Measurements from ENCODE around the gene SNX24.

SNX24 gene

DNA sequence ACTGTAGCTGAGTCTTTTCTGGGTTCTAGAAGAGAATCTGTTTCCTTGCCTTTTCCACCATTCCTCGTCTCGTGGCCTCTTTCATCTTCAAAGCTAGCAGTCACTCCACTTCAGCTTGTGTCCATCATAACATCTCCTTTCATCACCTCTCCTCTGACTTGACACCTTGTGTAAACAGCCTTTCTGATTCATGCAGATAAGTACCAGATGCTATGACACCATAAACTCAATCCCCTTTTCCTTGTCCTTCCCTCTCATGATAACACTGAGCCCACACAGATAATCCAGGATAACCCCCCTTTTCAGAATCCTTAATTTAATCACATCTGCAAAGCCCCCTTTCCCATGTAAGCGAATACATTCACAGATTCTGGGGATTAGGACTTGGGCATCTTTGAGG is 95.5 kb downstream of the SNX24 start:
- H3K9me3 Mint-ChIP-seq = no peaks in the 10 kb centered on the region
- no peak for DNase-seq
- TF ChIP-seq, protein P1, sequence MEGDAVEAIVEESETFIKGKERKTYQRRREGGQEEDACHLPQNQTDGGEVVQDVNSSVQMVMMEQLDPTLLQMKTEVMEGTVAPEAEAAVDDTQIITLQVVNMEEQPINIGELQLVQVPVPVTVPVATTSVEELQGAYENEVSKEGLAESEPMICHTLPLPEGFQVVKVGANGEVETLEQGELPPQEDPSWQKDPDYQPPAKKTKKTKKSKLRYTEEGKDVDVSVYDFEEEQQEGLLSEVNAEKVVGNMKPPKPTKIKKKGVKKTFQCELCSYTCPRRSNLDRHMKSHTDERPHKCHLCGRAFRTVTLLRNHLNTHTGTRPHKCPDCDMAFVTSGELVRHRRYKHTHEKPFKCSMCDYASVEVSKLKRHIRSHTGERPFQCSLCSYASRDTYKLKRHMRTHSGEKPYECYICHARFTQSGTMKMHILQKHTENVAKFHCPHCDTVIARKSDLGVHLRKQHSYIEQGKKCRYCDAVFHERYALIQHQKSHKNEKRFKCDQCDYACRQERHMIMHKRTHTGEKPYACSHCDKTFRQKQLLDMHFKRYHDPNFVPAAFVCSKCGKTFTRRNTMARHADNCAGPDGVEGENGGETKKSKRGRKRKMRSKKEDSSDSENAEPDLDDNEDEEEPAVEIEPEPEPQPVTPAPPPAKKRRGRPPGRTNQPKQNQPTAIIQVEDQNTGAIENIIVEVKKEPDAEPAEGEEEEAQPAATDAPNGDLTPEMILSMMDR (IDR thresholded peaks at IDR 0.05) = no peak
- H3K4me3 Mint-ChIP-seq = no peak overlapping the region
- H3K27me3 Mint-ChIP-seq (ENCODE audit: low read depth, poor library complexity) = no peaks in the 10 kb centered on the region
- H3K36me3 Mint-ChIP-seq (ENCODE audit: low read depth) = peaks cover 13% of the 10 kb centered on the region
- H3K4me1 Mint-ChIP-seq = peaks cover 52% of the 10 kb centered on the region
- H3K27ac Mint-ChIP-seq = no peak overlapping the region

DNA sequence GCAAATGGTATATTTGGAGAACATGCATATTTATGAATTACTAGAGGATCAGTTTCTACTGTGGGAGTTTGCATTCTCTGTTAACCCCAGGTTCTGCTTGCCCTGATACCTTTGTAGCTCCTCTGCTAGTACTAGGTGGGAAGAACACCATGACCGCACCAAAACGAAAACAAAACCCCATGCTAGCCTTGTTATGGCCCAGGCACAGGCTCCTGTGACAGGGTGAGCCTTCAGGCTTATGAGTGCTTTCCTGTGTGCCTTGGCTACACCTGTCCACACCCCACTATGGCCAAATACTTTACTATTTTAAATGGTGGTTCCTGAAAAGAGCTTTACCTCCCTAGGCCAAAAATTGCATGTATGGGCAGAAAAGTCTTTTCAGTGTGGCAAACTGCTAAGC is 96.3 kb downstream of the SNX24 start:
- TF ChIP-seq, protein P1 (IDR thresholded peaks at IDR 0.05) = no peak

DNA sequence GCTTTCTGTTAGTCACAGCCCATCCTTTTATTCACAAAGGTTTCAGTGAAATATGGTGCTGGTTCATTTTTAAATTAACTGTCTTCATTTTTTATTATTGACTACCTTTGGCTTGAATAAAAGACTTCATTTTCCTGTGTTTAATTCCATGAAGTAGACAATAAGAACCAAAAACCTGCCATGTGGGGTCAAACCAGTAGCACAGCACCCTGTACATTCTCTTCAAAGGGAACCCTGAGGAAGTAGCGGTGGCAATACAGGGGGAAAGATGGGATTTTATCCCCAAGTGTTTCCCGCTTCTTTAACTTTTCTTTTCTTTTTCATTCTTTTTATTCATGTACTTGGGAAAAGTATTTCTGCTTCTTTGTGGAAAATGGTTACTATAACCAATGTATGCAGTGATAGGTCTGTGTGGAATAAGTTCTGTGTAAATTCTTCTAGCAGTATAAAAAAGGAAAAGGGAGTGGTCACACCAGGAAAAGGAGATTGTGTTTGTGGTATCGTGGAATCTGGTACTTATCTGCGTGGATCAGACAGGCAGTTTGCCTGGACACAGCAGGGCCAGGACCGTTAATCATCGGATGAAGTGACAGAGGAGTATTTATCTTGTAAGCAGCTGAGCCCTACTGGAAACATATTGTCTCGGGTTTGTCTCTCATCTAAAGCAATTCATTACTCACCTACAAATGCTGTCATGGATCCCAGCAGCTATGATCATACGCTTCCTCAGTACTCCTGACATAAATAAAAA is 96.9 kb downstream of the SNX24 start:
- Mint-ChIP-seq H3K27ac (no peak overlapping the region), H3K4me3 (no peak overlapping the region), H3K27me3 (ENCODE audit: low read depth, poor library complexity) (peaks cover 3% of the 10 kb centered on the region), H3K36me3 (ENCODE audit: low read depth) (peaks cover 13% of the 10 kb centered on the region), H3K4me1 (peaks cover 40% of the 10 kb centered on the region), H3K9me3 (no peaks in the 10 kb centered on the region)
- peak; percentile 18 for DNase-seq
- TF ChIP-seq, protein P1 (IDR thresholded peaks at IDR 0.05) = no peak

More for the DNA sequence above, 96.3 kb downstream of the SNX24 start:
- H3K4me3 Mint-ChIP-seq = no peak overlapping the region
- no peak for DNase-seq
- peaks cover 44% of the 10 kb centered on the region for H3K4me1 Mint-ChIP-seq
- H3K27me3 Mint-ChIP-seq (ENCODE audit: low read depth, poor library complexity) = peaks cover 3% of the 10 kb centered on the region
- no peak overlapping the region for H3K27ac Mint-ChIP-seq
- no peaks in the 10 kb centered on the region for H3K9me3 Mint-ChIP-seq
- peaks cover 13% of the 10 kb centered on the region for H3K36me3 Mint-ChIP-seq (ENCODE audit: low read depth)

DNA sequence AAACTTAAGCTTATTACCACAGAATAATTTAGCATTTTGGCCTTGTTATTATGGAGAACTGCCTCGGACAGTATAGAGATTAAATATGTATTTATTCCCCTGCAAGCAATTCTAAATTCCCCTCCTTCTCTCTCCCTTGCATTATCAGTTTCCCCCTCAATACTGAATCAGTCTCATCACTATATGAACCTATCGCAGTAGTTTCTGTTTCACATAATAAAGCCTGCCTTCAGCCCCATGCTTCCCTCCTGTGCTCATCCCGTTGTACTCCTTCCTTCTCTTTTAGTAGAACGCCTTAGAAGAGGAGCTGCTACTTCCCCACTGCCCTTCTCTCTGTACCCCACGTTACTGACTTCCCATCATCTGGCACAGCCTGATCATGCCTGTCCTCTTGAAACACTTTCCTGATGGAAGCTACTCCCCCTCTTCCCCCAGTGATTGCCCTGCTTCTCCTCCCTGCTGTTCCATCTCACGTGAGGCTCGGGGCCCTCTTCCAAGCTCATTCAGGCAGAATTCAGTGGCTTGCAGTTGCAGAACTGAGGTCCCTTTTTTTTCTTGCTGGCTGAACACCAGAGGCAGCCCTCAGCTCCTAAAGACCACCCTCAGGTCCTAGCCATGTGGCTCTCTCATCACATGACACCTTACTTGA is 97.8 kb downstream of the SNX24 start:
- H3K4me3 Mint-ChIP-seq = no peak overlapping the region
- peaks cover 13% of the 10 kb centered on the region for H3K36me3 Mint-ChIP-seq (ENCODE audit: low read depth)
- no peak for DNase-seq
- H3K9me3 Mint-ChIP-seq = no peaks in the 10 kb centered on the region
- H3K27ac Mint-ChIP-seq = peak overlapping the region; percentile 77
- H3K27me3 Mint-ChIP-seq (ENCODE audit: low read depth, poor library complexity) = peaks cover 3% of the 10 kb centered on the region
- peaks cover 45% of the 10 kb centered on the region for H3K4me1 Mint-ChIP-seq
- TF ChIP-seq, protein P1 (IDR thresholded peaks at IDR 0.05) = no peak

DNA sequence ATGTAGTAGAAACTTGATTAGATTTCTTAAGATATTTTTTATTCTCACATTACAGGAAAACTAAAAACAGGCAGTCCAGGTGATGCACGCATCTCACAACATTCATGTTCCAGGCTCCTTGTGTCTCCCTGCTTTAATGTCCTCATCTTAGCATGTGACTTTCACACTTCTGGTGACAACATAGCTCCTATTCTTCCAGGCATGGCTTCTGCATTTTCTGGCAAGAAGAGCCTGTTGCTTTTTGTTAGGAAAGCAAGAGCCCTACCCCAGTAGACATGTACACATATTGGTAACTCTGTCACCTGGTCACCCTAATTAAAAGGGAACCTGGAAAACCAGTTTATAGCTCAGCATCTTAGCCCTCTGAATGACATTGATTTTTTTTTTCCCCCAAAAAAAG is 98.6 kb downstream of the SNX24 start:
- Mint-ChIP-seq H3K4me1 (peaks cover 47% of the 10 kb centered on the region), H3K27ac (no peak overlapping the region), H3K4me3 (no peak overlapping the region), H3K27me3 (ENCODE audit: low read depth, poor library complexity) (peaks cover 3% of the 10 kb centered on the region), H3K9me3 (no peaks in the 10 kb centered on the region), H3K36me3 (ENCODE audit: low read depth) (peaks cover 13% of the 10 kb centered on the region)
- TF ChIP-seq, protein P1 (IDR thresholded peaks at IDR 0.05) = no peak
- DNase-seq = no peak

All from nephron progenitor cell (in vitro differentiated cells).